ENCODE measurements around the gene UNKL.

UNKL gene

DNA sequence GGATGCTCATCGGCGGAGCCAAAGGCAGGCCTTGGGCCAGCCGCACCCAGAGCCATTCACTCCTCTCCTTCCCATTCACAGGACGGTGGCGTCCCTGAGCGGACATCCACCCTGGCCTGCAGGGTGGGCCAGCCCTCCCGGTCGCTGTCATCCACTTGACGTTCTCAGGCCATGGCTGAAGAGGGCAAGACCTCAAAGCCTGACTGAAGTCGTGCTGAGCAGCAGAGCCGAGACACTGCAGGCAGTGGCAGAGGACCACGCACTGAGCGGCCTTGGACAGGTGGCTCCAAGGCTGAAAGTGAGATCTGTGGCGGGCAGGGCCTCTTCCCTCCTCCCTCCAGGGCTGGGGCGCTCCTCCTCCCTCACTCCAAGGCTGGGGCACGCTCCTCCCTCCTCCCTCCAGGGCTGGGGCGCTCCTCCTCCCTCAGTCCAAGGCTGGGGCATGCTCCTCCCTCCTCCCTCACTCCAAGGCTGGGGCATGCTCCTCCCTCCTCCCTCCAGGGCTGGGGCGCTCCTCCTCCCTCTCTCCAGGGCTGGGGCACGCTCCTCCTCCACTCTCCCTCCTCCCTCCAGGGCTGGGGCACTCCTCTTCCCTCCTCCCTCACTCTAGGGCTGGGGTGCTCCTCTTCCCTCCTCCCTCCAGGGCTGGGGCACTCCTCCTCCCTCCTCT is 38.6 kb downstream of the UNKL start:
- DNase-seq (ENCODE audit: low spot score), result no peak

DNA sequence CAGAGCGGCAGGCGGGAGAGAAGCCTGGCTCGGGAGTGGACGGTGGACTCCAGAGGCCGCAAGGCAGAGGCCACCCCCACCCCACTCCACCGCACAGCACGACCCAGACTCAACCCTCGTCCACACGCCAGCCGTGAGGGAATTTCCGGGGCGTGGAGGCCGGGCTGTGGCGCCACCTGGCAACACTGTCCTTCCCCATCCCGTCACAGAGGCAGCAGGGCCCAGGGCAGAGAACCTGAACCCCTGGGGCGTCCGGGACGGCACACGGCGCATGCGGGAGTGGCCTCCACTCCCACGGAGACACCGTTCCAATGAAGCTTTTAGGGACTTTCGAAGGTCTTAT is 39.2 kb downstream of the UNKL start:
- no peak for DNase-seq (ENCODE audit: low spot score)

DNA sequence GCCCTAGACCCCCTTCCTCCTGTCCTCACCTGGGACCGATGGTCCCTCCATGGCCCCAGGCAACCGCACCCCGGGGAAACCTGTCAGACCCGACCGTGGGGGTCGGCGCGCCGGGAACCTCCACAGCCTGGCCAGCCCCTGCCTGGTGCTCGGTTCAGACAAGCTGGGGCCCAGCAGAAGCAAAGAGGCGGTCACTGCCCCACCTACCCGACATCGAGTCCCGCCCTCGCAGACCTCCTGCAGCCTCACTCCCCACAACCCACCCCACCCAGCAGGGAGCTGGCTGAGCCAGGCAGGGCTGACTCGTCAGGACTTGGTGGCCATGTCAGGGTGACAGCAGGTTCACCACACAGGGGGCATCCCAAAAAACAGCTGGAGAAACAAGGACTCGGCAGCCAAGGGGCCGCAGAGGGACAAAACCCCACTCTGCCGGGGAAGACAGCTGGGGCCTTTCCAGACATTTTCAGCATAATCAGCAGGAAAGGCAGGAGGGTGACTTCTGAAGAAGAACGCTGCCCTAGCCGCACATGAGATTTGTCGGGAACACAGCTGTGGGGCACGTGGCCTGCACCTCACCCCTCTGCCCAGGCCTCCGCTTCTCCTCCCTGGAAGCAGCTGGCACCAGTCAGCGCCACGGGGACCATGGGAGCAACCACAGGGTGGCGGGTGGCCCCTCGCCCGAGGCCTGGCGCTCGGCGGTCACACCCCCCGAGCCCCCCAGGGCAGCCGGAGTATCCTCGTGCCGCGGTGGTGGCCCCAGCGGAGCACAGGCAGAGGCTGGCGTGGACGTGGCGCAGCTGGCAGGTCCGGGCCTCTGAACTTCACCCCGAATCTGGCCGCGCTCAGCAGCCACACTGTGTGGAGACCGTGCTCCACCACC is 39.8 kb downstream of the UNKL start:
- no peak for DNase-seq (ENCODE audit: low spot score)

DNA sequence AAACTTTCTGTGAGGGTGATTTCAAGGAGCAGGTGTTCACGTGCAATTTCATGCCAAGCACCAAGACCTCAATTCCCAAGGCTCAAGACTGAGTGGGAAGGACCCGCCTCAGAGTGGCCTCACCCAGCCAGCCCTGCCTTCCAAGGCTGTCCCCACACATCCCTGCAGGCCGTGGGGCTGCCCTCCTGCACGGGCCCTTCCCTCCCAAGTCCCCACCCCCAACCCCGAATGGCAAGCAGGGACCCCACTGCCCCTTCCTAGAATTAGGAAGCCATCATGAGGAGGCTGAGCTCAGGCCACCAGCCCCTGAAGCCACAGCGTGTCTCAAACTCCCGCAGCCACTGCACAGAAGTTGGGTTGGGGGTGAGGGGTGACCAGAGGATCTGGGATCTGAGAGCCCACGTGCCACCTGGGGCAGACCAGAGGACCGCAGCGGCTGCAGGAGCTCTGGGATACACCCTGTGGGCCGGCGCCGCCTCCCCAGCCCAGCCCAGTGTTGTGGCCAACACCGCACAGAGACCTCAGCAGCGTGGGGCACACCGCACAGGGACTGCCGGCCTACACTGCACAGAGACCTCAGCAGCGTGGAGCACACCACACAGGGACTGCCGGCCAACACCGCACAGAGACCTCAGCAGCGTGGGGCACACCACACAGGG is 42.1 kb downstream of the UNKL start:
- no peak for DNase-seq (ENCODE audit: low spot score)

DNA sequence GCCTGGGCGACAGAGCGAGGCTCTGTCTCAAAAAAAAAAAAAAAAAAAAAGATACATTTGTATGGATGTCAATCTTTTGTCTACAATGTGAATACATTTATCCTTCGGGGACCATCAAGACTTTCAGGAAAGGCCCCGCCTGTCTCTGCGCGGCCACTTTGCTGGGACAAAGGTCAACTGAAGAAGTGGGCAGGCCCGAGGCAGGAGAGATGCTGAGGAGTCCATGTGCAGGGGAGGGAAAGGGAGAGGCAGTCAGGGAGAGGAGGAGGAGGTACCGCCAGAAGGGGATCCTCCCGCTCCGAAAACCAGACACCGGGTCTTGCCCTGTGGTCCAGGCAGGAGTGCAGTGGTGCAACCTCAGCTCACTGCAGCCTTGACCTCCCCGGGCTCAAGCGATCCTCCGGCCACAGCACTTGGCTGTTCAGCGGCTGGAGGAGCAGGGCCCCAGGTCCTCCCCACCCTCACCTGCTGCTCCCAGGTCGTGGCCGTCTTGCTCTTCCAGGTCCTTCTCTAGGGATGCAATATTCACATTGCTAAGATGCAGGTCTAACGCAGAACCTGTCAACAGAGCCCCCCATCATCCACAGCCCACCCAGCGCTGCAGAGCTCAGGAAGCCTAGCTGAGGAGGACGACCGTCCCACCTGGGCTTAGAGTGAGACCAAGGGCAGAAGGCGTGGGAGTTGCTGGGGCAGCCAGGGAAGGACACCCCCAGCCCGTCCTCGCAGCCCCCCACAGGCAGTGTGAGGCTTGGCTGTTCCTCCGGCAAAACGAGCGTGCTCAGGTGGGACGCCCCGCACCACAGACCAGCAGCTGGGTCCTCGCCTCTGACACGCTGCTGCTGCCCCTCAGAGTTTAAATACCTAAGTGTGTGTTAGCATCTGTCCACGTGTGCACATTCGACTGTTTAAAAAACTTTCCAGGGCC is 43.2 kb downstream of the UNKL start:
- DNase-seq (ENCODE audit: low spot score), result no peak

DNA sequence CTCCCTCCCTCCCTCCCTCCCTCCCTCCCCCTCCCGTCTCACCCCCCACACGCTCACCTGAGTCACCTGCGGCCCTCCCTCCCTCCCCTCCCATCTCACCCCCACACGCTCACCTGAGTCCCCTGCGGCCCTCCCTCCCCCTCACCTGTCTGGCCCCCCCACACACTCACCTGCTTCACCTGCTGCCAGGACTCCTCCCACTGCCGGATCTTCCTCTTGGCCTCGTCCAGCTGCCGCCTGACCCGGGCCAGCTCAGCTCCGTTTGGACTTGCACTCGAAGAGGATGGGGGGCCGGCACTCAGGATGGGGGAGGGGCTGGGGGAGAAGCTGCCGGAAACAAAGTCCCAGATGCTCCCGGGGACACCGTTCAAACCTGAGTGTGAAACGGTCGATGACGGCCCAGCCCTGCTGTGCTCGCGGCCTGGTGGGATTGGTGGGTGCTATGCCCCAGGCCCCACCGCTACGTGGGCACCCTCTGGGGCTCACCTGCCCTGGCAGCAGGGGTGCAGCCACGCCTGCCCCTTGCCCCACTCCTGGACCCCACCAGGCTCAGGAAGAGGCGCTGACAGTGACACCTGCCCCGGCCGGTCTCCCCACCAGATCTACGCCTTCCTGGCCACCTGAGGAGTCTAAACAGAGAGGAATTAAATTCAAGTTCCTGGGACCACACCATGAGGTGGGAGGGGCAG is 46.9 kb downstream of the UNKL start:
- no peak for DNase-seq (ENCODE audit: low spot score)

DNA sequence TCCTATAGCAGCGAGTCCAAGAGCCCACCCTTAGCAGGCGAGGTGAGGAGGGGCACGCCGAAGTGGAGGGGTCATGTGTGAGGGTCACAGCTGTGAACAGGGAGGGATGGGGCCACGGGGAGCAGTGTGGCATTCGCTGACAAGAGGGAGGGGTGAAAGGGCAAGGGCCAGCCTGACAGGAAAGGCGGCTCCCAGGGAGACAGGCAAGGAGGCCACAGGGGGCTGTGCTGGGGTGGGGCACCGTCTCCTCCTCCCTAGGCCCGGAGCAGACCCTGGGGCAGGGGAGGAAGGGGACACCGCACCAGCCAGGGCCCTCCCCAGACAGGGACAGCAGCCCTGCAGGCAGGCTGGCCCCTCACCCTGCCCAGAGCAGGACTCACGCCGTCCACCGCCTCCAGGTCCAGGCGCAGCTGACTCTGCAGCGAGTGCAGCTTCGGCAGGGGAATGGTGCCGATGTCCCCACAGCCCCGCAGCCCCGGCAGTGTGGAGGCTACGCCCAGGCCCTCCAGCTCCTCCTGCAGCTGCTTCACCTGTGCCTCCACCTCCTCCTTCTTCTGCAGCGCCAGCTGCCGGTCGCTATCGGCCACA is 47.7 kb downstream of the UNKL start:
- DNase-seq (ENCODE audit: low spot score), result no peak

DNA sequence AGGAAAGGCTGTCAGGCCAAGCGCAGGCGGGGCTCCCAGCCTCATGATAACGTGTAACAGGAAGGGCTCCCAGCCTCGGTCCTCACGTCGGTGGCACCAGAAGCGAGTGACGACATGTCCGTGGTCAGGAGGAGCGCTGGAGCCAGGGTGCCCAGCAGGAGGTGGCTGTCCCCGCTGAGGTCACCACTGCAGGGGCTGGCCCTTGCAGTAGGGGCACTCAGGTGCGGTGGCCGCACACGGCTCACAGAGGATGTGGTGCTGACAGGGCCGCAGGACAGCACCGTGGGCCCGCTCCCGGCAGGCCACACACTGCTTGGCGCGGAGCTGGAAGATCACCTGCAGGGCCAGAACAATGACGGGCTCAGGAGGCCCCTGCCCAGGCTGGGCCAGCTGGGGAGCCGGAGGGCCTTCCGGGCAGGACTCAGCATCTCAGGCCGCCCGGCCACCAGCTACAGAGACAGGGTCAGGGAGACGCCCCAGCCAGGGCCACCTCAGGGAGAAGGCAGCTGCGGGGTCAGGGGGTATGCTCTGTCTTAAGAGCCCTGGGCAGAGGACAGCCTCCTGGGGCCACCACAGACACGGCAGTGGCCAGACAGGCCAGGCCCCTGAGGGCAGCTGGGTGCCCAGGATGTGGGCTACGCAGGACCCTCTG is 48.3 kb downstream of the UNKL start:
- DNase-seq (ENCODE audit: low spot score), result no peak

DNA sequence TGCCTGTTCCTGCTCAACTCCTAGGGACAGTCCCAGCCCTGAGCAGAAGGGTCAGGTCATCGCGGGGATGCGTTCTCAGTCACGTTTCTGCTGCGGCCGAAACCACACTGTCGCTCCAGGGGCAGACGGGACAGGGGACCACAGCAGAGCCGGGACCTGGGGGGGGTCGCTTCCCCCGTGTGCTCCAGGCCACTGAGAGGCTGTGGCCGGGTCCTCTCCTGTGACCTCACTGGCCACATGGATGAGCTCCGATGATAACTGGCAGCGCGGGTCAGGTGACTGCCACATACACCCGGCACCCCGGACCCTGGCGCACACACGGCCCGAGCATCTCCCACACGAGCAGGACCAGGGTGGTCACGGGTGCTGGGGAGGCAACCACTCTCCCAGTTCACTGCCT is 50.0 kb downstream of the UNKL start:
- DNase-seq (ENCODE audit: low spot score), result no peak

DNA sequence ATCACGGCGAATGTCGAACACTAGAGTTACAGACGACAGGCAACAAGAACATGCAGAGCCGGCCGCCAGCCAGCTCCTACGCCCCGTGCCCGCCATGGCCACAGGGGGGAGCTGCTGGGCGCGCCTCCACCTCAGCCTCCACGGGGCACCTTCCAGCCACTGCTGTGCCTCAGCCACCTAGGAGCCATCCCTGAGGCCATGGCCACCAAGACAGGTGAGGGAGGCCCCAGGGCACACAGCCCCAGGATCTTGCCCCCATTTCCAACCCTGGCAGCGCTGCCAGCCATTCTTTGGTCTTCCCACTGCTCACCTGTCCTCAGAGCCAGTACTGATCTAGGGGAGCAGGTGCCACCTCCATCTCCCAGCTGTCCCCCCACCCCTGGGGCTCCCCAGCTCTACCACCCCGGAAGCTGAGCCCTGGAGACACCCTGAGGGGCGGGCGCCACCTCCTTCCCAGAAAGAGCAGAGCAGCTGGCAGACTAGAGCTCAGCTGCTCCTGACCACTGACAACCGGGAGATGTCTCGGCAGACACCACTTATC is 50.9 kb downstream of the UNKL start:
- peak; percentile 58 for DNase-seq (ENCODE audit: low spot score)

DNA sequence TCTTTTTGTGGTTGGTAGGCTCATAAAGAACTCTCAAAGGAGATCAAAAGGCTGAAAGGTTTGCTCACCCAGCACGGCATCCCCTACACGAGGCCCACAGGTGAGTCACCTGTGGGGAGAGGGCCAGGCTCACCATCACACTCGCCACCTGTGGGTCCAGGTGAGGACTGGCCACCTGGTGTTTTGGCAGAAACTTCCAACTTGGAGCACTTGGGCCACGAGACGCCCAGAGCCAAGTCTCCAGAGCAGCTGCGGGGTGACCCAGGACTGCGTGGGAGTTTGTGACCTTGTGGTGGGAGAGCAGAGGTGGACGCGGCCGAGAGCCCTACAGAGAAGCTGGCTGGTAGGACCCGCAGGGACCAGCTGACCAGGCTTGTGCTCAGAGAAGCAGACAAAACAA is 51.7 kb downstream of the UNKL start:
- DNase-seq (ENCODE audit: low spot score), result no peak

DNA sequence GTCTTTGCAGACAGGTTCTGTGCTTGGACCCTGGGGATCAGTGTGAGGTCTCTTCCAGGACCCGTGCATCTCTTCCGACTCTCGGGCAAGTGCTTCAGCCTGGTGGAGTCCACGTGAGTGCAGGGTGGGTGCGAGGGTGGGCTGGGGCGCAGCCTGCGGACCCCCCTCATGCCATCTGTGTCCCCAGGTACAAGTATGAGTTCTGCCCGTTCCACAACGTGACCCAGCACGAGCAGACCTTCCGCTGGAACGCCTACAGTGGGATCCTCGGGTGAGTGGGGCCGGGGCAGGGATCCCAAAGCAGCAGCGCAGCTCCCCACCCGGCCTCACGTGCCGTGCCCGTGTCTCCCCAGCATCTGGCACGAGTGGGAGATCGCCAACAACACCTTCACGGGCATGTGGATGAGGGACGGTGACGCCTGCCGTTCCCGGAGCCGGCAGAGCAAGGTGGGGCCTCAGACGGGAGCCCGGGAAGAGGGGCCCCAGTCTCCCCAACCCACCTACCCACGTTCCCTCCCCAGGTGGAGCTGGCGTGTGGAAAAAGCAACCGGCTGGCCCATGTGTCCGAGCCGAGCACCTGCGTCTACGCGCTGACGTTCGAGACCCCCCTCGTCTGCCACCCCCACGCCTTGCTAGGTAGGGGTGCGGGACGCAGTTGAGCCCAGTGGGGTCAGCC is 52.7 kb downstream of the UNKL start:
- no peak for DNase-seq (ENCODE audit: low spot score)

DNA sequence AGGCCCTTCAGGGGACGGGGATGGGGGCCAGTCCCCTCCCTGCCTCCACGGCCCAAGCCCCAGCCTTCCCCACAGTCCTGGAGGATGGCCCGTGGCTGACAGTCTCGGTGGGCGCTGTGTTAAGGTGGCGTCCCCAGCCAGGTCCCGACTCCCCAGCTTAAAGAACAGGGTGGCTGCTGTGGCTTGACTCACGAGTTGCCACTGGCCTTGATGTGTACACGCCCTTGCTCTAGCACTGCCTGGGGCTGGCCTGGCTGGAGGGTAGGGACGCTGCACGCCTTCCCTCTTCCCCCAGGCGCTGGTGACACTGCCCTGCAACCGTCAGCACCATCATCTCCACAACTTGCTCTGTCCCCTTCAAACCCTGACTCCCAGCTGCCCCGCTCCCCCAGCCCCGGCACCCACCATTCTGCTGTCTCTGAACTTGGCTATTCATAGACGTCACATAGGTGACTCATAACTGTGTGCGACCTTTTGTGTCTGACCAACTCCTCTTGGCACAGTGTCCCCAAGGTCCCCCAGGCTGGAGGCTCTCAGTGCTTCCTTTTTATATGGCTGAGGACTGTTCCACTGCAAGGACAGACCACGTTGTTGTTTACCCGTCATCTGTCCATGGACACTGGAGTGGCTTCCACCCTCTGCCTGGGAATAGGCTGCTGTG is 56.5 kb downstream of the UNKL start:
- DNase-seq (ENCODE audit: low spot score), result no peak

DNA sequence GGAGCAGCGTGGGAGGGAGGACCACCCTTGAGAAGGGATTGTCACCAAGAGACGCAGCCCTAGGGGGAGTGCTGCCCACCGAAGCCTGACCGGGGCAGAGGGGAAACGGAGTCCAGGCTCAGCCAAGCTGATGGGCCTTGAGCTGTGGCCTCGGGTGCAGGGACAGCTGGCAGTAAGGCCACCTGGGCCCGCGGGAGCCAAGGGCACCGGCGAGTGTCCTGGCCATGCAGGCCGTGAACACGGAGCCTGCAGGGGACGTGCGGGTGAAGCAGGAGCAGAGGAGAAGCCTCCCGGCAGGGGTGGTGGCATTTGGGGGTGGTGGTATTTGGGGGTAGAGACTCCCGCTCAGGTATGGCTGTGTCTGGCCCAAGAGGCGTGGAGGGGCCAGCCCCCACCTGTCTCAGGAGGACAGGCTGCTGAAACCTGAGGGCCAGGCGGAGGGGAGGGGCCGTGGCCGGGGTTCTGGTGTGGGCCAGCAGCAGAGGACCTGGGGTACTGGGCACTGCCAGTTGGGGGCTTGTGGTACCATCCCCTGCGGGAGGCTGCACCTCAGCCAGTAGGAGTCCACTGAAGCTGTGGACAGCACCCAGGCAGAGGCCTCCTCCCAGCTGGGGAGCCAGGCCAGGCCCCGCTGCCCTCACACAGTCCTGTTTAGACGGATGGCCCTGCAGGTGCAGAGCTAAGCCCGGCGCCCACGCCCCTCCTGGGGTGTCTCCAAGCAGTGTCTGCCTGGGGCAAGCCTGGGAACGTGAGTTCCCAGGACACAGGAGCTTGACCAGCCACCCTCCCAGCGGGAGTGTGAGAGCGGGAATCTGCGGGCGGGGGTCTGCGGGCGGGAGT is 58.2 kb downstream of the UNKL start:
- DNase-seq (ENCODE audit: low spot score), result no peak

DNA sequence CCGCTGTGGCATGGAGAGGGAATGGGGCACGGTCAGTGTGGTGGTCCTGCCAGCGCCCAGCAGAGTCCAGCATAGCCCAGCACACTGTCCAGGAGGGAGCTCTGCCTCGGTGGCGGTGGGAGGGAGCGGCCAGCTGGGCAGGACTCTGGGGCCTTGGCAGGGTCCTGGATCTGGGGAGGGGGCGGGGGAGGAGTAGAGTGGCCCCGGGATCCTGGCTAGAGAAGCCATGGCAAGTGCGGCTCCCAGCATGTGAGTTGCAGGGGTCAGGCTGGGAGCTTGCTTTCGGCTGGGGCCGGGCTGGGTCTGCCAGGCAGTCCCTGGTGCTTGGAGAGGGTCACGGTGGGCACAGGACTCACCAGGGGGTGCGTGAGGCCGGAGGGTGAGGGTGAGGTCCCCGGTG is 58.9 kb downstream of the UNKL start:
- DNase-seq (ENCODE audit: low spot score), result no peak

DNA sequence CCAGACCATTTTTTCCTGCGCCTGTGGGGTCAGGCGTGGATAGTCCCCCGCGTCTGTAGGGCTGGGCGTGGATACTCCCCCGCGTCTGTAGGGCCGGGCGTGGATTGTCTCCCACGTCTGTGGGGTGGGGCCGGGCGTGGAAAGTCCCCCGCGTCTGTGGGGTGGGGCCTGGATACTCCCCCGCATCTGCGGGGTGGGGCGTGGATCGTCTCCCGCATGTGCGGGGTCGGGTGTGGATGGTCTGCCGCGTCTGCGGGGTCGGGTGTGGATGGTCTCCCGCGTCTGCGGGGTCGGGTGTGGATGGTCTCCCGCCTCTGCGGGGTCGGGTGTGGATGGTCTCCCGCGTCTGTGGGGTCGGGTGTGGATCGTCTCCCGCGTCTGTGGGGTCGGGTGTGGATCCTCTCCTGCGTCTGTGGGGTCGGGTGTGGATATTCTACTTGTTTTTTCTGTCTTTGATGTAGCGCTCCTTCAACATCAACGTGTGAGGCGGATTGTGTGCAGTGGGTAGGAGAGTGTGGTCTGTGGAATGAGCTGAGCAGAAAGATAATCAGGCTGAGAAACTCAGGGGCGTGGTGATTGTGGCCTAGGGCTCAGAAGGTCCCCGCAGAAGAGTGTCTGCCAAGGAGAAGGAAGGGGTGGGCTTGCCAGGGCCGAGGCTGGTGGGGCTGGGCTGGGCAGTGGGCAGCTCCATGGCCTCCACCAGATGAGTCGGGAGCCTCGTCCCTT is 59.5 kb downstream of the UNKL start:
- DNase-seq (ENCODE audit: low spot score), result no peak

DNA sequence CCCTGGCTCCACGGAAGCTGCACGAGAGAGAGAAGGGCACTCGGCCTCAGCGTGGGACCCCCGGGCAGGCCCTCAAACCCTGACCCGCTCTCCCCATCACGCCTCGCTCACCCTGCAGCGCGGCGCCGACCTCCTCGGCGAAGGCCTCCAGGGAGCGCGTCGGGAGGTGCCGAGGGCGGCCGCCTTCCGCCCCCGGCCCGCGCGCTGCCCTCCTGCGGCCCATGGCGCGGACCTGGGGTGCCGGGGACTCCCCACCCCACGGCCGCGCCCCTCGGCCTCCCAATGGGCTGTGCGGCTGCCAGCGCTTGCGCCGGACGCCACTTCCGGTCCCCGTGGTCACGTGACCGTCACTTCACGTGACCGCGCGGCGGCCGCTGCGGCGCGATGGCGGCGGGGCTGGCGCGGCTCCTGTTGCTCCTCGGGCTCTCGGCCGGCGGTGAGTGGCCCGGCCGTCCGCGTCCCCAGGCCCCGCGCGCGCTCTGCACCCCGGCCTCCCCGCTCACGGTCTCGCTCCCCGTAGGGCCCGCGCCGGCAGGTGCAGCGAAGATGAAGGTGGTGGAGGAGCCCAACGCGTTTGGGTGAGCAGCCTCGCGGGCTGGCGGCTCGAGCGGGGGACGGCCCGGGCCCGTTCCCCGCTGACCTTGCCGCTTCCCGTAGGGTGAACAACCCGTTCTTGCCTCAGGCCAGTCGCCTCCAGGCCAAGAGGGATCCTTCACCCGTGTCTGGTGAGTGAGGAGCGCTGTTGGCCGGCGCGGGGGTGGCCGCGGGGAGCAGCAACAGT is 62.7 kb downstream of the UNKL start, which contains the start of the genes GNPTG and TSR3:
Gene GNPTG, plus strand, starts transcription at position 350 of the 781 bp plus-strand sequence. Its CDS starts 35 bp downstream, at position 385.
Gene TSR3, minus strand, starts transcription at position 297 of the 781 bp plus-strand sequence. Its CDS starts 74 bp downstream, at position 223.
- DNase-seq (ENCODE audit: low spot score), result peak; percentile 68

Measured in cerebellar cortex (tissue), 1 donor.